HL-60/S4 treated with retinoic acid at 250 ng/mL for 4 days and 3 days (cell line): ENCODE results near the gene KLHL33.

ENCODE experiments used
- in situ Hi-C: fragments of 300-500 bp; cut with MboI; formaldehyde crosslinking; loops from 2 replicates; pipeline ENCODE4 v1.7.0; 2022; ENCODE audit warnings: low sequenced_read_pairs

Gene KLHL33

DNA sequence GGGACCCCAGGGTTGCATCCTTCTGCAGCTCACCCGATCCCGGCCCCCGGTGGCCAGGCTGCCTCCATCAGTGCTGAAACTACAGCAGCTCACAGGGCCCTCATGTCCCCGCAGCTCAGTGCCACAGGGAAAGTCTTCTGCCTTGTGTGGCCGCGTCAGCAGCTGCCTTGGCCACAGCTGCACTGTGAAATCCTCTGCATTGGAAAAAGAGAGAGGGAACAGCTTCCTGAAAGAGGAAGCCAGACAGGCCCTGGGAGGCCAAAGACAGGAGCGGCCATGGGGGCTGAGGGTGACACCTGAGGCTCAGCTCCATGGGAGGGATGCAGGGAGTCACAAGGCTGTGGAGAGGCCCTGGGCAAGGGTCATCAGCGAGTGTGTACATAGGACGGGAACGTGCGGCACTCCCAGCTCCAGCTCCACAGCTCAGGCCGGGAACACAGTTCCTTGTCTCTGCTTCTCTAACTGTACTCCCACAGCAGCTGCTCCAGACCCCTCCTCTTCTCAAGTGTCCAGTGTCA lies 59.8 kb downstream of the KLHL33 start:
- in situ Hi-C loops = no loop called here
